ENCODE results near the gene EEIG1. TPM values are rescaled to one million over a fixed set of nuclear protein-coding genes. Genes with fewer than 3 reads are reported as not detected.
A peak's percentile ranks its signal among the peaks of the same experiment; 100 is the strongest.

The EEIG1 gene
- total RNA-seq, 1 donor from 2014 or later: 15.8 TPM

GRCh38 chr9:127965953-127966352 lies 14.8 kb downstream of the EEIG1 start:
- H3K36me3 Mint-ChIP-seq (ENCODE audit: unreplicated experiment): no peaks in the 10 kb centered on the region
- DNase-seq: no peak
- peak overlapping the region; percentile 33 for H3K27ac Mint-ChIP-seq (ENCODE audit: unreplicated experiment)
- peaks cover 11% of the 10 kb centered on the region for H3K9me3 Mint-ChIP-seq (ENCODE audit: unreplicated experiment)
- H3K27me3 Mint-ChIP-seq (ENCODE audit: unreplicated experiment): peaks cover 13% of the 10 kb centered on the region
- no peak for TF ChIP-seq CTCF (IDR thresholded peaks at IDR 0.05; ENCODE audit: partially characterized antibody, unreplicated experiment)
- H3K4me1 Mint-ChIP-seq (ENCODE audit: low read depth, unreplicated experiment): peaks cover 23% of the 10 kb centered on the region
- no peak overlapping the region for H3K4me3 Mint-ChIP-seq (ENCODE audit: unreplicated experiment)

GRCh38 chr9:127963359-127964064 lies 17.3 kb downstream of the EEIG1 start:
- no peak for DNase-seq
- H3K4me1 Mint-ChIP-seq (ENCODE audit: low read depth, unreplicated experiment): peaks cover 20% of the 10 kb centered on the region
- no peak overlapping the region for H3K4me3 Mint-ChIP-seq (ENCODE audit: unreplicated experiment)
- peaks cover 9% of the 10 kb centered on the region for H3K9me3 Mint-ChIP-seq (ENCODE audit: unreplicated experiment)
- no peaks in the 10 kb centered on the region for H3K36me3 Mint-ChIP-seq (ENCODE audit: unreplicated experiment)
- peaks cover 5% of the 10 kb centered on the region for H3K27me3 Mint-ChIP-seq (ENCODE audit: unreplicated experiment)
- no peak for TF ChIP-seq CTCF (IDR thresholded peaks at IDR 0.05; ENCODE audit: partially characterized antibody, unreplicated experiment)
- H3K27ac Mint-ChIP-seq (ENCODE audit: unreplicated experiment): no peak overlapping the region

GRCh38 chr9:127963041-127963358 lies 17.8 kb downstream of the EEIG1 start:
- no peak overlapping the region for H3K27ac Mint-ChIP-seq (ENCODE audit: unreplicated experiment)
- H3K9me3 Mint-ChIP-seq (ENCODE audit: unreplicated experiment): peaks cover 7% of the 10 kb centered on the region
- peaks cover 2% of the 10 kb centered on the region for H3K27me3 Mint-ChIP-seq (ENCODE audit: unreplicated experiment)
- no peak for DNase-seq
- H3K36me3 Mint-ChIP-seq (ENCODE audit: unreplicated experiment): no peaks in the 10 kb centered on the region
- peaks cover 18% of the 10 kb centered on the region for H3K4me1 Mint-ChIP-seq (ENCODE audit: low read depth, unreplicated experiment)
- TF ChIP-seq CTCF (IDR thresholded peaks at IDR 0.05; ENCODE audit: partially characterized antibody, unreplicated experiment): no peak
- H3K4me3 Mint-ChIP-seq (ENCODE audit: unreplicated experiment): no peak overlapping the region

GRCh38 chr9:127962278-127962677 lies 18.5 kb downstream of the EEIG1 start:
- Mint-ChIP-seq H3K9me3 (ENCODE audit: unreplicated experiment) (peaks cover 7% of the 10 kb centered on the region), H3K27ac (ENCODE audit: unreplicated experiment) (no peak overlapping the region), H3K4me1 (ENCODE audit: low read depth, unreplicated experiment) (peaks cover 18% of the 10 kb centered on the region), H3K36me3 (ENCODE audit: unreplicated experiment) (no peaks in the 10 kb centered on the region), H3K4me3 (ENCODE audit: unreplicated experiment) (no peak overlapping the region), H3K27me3 (ENCODE audit: unreplicated experiment) (peaks cover 2% of the 10 kb centered on the region)
- TF ChIP-seq CTCF (IDR thresholded peaks at IDR 0.05; ENCODE audit: partially characterized antibody, unreplicated experiment): no peak
- DNase-seq: no peak

GRCh38 chr9:127961613-127962155 lies 19.1 kb downstream of the EEIG1 start:
- no peak overlapping the region for H3K27ac Mint-ChIP-seq (ENCODE audit: unreplicated experiment)
- no peaks in the 10 kb centered on the region for H3K36me3 Mint-ChIP-seq (ENCODE audit: unreplicated experiment)
- no peak for DNase-seq
- TF ChIP-seq CTCF (IDR thresholded peaks at IDR 0.05; ENCODE audit: partially characterized antibody, unreplicated experiment): no peak
- H3K4me1 Mint-ChIP-seq (ENCODE audit: low read depth, unreplicated experiment): peaks cover 18% of the 10 kb centered on the region
- no peak overlapping the region for H3K4me3 Mint-ChIP-seq (ENCODE audit: unreplicated experiment)
- peaks cover 2% of the 10 kb centered on the region for H3K27me3 Mint-ChIP-seq (ENCODE audit: unreplicated experiment)
- peaks cover 7% of the 10 kb centered on the region for H3K9me3 Mint-ChIP-seq (ENCODE audit: unreplicated experiment)
